ENCODE data around the gene OPCML. TPM values are rescaled to one million over a fixed set of nuclear protein-coding genes. Genes with fewer than 3 reads are reported as not detected.

OPCML gene
- total RNA-seq, 1 experiment from 2014 or later = 0.13 TPM

DNA sequence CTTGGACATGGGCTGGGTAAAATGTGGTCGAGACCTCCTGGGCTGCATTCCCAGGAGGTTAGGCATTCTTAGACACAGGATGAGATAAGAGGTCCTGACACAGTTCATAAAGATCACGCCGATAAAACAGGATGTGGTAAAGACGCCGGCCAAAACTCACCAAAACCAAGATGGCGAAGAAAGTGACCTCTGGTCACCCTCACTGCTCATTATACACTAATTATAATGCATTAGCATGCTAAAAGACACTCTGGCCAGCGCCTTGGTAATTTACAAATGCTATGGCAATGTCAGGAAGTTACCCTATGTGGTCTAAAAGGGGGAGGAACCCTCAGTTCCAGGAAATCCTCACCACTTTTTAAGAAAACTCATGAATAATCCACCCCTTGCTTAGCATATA is 983.3 kb downstream of the OPCML start:
- intact Hi-C loops (cut with micrococcal nuclease; ENCODE audit: unreplicated experiment) = no loop called here
- POLR2A ChIA-PET (ENCODE audit: low non-redundant PET) = no interaction called here
- BruUV-seq (replicated peaks) = no TSS peak
- H3K27me3 ChIP-seq (replicated peaks; ENCODE audit: insufficient read depth, low read depth, low read length, poor library complexity) = no peaks in the 10 kb centered on the region
- H3K9me3 ChIP-seq (ENCODE audit: low read depth, low read length, poor library complexity, severe bottlenecking) = peaks cover 16% of the 10 kb centered on the region
- H3K4me1 ChIP-seq (ENCODE audit: insufficient read depth, low read length, poor library complexity, severe bottlenecking) = no peaks in the 10 kb centered on the region
- TF ChIP-seq EZH2 (IDR thresholded peaks at IDR 0.05; ENCODE audit: borderline replicate concordance, low read depth, low read length, poor library complexity, severe bottlenecking) = no peak
- TF ChIP-seq CTCF (conservative IDR thresholded peaks at IDR 0.05; ENCODE audit: low read depth, low read length) = no peak
- H3K36me3 ChIP-seq (ENCODE audit: insufficient read depth, low read length, poor library complexity, severe bottlenecking) = no peaks in the 10 kb centered on the region
- no peak for DNase-seq (ENCODE audit: low spot score)
- H3K27ac ChIP-seq (ENCODE audit: low read depth, low read length, poor library complexity, severe bottlenecking) = no peak overlapping the region
- no peak overlapping the region for H3K4me3 ChIP-seq (ENCODE audit: low read depth, low read length, poor library complexity, severe bottlenecking)
- CTCF ChIA-PET = no interaction called here

DNA sequence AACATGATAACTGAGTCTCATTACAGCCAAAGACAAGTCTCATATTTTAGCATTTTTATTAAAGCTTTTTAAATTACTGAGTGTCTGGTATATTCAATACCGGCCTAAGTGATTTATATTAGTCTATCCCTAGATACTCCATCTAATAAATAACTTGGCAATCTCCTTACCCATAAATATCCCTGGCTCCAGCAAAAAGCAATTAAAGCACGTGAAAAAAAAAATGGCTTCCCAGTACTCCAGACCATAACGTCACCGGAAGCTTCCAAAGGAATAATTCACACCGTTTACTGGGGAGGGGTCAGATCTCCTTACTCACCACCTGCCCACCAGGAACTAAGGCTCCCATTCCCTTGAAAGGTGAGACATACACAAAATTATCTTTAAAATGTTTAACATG is 988.3 kb downstream of the OPCML start:
- no peak overlapping the region for H3K27ac ChIP-seq (ENCODE audit: low read depth, low read length, poor library complexity, severe bottlenecking)
- peaks cover 17% of the 10 kb centered on the region for H3K9me3 ChIP-seq (ENCODE audit: low read depth, low read length, poor library complexity, severe bottlenecking)
- H3K27me3 ChIP-seq (replicated peaks; ENCODE audit: insufficient read depth, low read depth, low read length, poor library complexity) = no peaks in the 10 kb centered on the region
- ChIA-PET CTCF (no interaction called here), POLR2A (ENCODE audit: low non-redundant PET) (no interaction called here)
- DNase-seq (ENCODE audit: low spot score) = no peak
- no peaks in the 10 kb centered on the region for H3K4me1 ChIP-seq (ENCODE audit: insufficient read depth, low read length, poor library complexity, severe bottlenecking)
- TF ChIP-seq CTCF (conservative IDR thresholded peaks at IDR 0.05; ENCODE audit: low read depth, low read length) (no peak), EZH2 (IDR thresholded peaks at IDR 0.05; ENCODE audit: borderline replicate concordance, low read depth, low read length, poor library complexity, severe bottlenecking) (no peak)
- no TSS peak for BruUV-seq (replicated peaks)
- intact Hi-C loops (cut with micrococcal nuclease; ENCODE audit: unreplicated experiment) = no loop called here
- H3K36me3 ChIP-seq (ENCODE audit: insufficient read depth, low read length, poor library complexity, severe bottlenecking) = no peaks in the 10 kb centered on the region
- H3K4me3 ChIP-seq (ENCODE audit: low read depth, low read length, poor library complexity, severe bottlenecking) = no peak overlapping the region

DNA sequence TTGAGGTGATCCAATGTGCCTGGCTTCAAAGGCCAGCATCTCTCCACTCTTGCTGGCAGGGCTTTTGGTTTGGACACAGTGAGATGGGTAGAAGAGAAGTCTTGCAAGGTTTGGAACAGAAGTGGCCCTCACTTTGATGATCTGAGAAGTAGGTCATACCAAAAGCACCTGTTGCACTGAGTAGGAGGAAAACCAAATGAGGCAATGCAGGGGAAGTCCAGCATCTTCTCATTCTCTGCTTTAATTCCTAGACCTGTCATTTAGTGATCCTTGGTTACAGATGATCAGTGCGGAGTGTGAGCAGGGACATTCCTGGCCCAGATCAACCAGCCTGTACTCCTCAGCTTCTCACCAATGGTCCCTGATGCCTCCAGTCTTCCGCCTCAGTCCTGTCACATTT is 990.5 kb downstream of the OPCML start:
- Histone ChIP-seq H3K27ac (ENCODE audit: low read depth, low read length, poor library complexity, severe bottlenecking) (no peak overlapping the region), H3K36me3 (ENCODE audit: insufficient read depth, low read length, poor library complexity, severe bottlenecking) (no peaks in the 10 kb centered on the region), H3K27me3 (replicated peaks; ENCODE audit: insufficient read depth, low read depth, low read length, poor library complexity) (no peaks in the 10 kb centered on the region), H3K4me3 (ENCODE audit: low read depth, low read length, poor library complexity, severe bottlenecking) (no peak overlapping the region), H3K4me1 (ENCODE audit: insufficient read depth, low read length, poor library complexity, severe bottlenecking) (no peaks in the 10 kb centered on the region), H3K9me3 (ENCODE audit: low read depth, low read length, poor library complexity, severe bottlenecking) (peaks cover 26% of the 10 kb centered on the region)
- ChIA-PET CTCF (no interaction called here), POLR2A (ENCODE audit: low non-redundant PET) (no interaction called here)
- intact Hi-C loops (cut with micrococcal nuclease; ENCODE audit: unreplicated experiment) = no loop called here
- TF ChIP-seq EZH2 (IDR thresholded peaks at IDR 0.05; ENCODE audit: borderline replicate concordance, low read depth, low read length, poor library complexity, severe bottlenecking) = no peak
- TF ChIP-seq CTCF (conservative IDR thresholded peaks at IDR 0.05; ENCODE audit: low read depth, low read length) = no peak
- DNase-seq (ENCODE audit: low spot score) = no peak
- no TSS peak for BruUV-seq (replicated peaks)

All from A673 (cell line).